ENCODE results near the gene ZMYM4.

GRCh38 chr1:35297886-35298285, 29.4 kb downstream of the ZMYM4 start:
- TF ChIP-seq CTCF (IDR thresholded peaks at IDR 0.05) (no peak), EP300 (IDR thresholded peaks at IDR 0.05) (no peak), POLR2A (IDR thresholded peaks at IDR 0.05) (no peak), POLR2AphosphoS5 (IDR thresholded peaks at IDR 0.05) (no peak)

Data from upper lobe of left lung (tissue), 4 donors.